Body of pancreas (tissue), 4 donors: ENCODE data around the gene LARP4B. TPM values are rescaled to one million over a fixed set of nuclear protein-coding genes. Genes with fewer than 3 reads are reported as not detected.

Experiments used
- ATAC-seq: fragments of 150-250 bp; one replicate; pipeline ENCODE4 v1.9.1; 2016
- DNase-seq, 4 donors: peaks; one replicate each; pipeline ENCODE4 v3.0.0-alpha.2; 2019
- H3K27ac ChIP-seq, 4 donors: fragments of 200-600 bp; sonication (generic); 1 replicate in 3 of 4; 2 replicates in 1 of 4; pipeline versions ENCODE4 v1.5.1 to v1.6.1; 2016 to 2019; ENCODE audit warnings: mild to moderate bottlenecking in 1 of 4, mixed read lengths in 1 of 4, moderate library complexity in 1 of 4
- H3K27me3 ChIP-seq, 2 donors: fragments of 200-600 bp; sonication (generic); one replicate each; pipeline ENCODE4 v1.6.0; 2016; ENCODE audit warnings: mild to moderate bottlenecking in 1 of 2
- H3K36me3 ChIP-seq, 2 donors: fragments of 200-600 bp; sonication (generic); replicated peaks in 1 of 2; 2 replicates each; pipeline ENCODE4 v1.5.1; 2016; ENCODE audit warnings: low read depth in 2 of 2; ENCODE audit not compliant: insufficient read depth in 1 of 2
- H3K4me1 ChIP-seq: fragments of 200-600 bp; sonication (generic); one replicate; pipeline ENCODE4 v1.6.0; 2016
- H3K4me3 ChIP-seq, 2 donors: fragments of 200-600 bp; sonication (generic); 1 replicate in 1 of 2; 2 replicates in 1 of 2; pipeline ENCODE4 v1.5.1; 2016 to 2019
- H3K9me3 ChIP-seq, 3 donors: fragments of 200-600 bp; sonication (generic); 1 replicate in 2 of 3; 2 replicates in 1 of 3; pipeline ENCODE4 v1.5.1; 2016
- POLR2A ChIP-seq, 3 donors: fragments of 450-650 bp; IDR thresholded peaks; one replicate each; pipeline ENCODE4 v1.6.1; 2016; ENCODE audit warnings: antibody characterized with exemption in 3 of 3, mild to moderate bottlenecking in 2 of 3
- WGBS, 2 donors: methylation state at CpG; one replicate each; pipeline ENCODE4 v1.1.5; 2017; 5-methylcytosine and 5-hydroxymethylcytosine counted together
- intact Hi-C: fragments of 100-400 bp; cut with DNase I; formaldehyde crosslinking; loops from one replicate; pipeline ENCODE4 v1.15.1; 2023
- total RNA-seq, 2 donors: library from RNA; depleted of rRNA; stranded (reverse); fragments of >200 nt; gene quantifications; one replicate each; pipeline ENCODE4 v1.1.0, GENCODE V29; 2016
- TF ChIP-seq, protein P1 (sequence below), 7 experiments: fragments of 450-650 bp in 4 of 7; fragments of 200-600 bp in 3 of 7; sonication (generic) in 3 of 7; IDR thresholded peaks; one replicate each; pipeline ENCODE4 v1.5.1; 2016 to 2019; ENCODE audit warnings: antibody characterized with exemption in 7 of 7

Gene LARP4B
- total RNA-seq, 2 donors from 2014 or later, result 41.0 to 61.6 TPM

DNA sequence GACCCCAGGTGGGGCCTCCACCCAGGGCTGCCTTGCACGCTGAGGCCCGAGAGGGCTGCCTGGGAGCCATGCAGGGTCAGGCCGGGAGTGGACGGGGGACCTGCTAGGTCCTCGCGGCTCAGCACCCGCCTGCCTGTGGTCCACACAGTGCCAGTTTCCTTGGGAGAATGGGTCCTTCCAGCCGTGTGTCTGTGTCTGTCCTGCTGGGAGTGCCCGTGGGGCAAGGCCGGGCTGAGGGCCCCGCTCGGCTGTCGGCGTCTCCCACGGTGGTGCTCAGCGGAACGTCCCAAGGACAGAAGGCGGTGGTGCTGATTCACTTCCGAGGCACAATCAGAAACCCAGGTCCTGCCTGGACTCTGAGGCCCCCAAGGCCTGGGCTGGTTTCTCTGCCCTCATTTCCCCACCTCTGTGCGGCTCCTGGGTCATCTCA is 33.5 kb upstream of the LARP4B start:
- Histone ChIP-seq H3K4me3 (no peak overlapping the region), H3K27me3 (no peaks in the 10 kb centered on the region), H3K27ac (no peak overlapping the region)

DNA sequence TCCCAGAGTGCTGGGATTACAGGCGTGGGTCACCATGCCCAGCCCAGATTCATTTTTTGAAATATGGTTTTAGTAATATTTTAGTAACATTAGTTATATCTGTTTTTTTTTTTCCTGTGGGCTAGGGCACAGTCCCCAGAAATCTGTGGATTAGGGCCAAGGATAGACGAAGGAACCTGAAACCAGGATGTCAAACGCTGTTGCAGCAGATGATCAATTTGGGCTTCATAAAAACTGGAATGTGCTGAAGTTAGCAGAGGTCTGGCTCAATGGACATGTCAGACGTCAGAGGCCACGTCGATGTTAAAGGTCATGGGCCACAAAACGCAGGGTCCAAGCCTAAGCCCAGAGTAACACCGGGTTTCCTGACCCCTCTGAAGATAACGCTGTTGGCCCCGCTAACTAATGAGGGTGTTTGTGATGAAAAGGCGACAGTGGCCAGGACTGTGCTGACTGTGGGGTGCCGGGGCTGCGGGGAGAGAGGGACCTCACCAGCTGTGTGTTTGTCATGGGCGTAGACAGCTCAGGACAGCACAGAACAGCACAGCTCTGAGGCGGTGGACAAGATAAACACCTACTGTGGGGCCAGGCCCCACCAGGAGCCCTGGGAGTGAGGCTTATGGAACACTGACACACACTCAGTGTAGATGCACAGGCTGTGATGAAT is 32.9 kb upstream of the LARP4B start:
- TF ChIP-seq POLR2A (IDR thresholded peaks at IDR 0.05), result no peak
- TF ChIP-seq, protein P1, sequence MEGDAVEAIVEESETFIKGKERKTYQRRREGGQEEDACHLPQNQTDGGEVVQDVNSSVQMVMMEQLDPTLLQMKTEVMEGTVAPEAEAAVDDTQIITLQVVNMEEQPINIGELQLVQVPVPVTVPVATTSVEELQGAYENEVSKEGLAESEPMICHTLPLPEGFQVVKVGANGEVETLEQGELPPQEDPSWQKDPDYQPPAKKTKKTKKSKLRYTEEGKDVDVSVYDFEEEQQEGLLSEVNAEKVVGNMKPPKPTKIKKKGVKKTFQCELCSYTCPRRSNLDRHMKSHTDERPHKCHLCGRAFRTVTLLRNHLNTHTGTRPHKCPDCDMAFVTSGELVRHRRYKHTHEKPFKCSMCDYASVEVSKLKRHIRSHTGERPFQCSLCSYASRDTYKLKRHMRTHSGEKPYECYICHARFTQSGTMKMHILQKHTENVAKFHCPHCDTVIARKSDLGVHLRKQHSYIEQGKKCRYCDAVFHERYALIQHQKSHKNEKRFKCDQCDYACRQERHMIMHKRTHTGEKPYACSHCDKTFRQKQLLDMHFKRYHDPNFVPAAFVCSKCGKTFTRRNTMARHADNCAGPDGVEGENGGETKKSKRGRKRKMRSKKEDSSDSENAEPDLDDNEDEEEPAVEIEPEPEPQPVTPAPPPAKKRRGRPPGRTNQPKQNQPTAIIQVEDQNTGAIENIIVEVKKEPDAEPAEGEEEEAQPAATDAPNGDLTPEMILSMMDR (IDR thresholded peaks at IDR 0.05), result no peak
- Histone ChIP-seq H3K27ac (no peak overlapping the region), H3K36me3 (no peaks in the 10 kb centered on the region), H3K9me3 (no peaks in the 10 kb centered on the region), H3K4me3 (no peak overlapping the region), H3K4me1 (no peaks in the 10 kb centered on the region), H3K27me3 (no peaks in the 10 kb centered on the region)
- ATAC-seq, result no peak
- no peak for DNase-seq
- 66 to 69% methylated on average over 15 of the region's 15 CpGs for WGBS, 2 donors
- intact Hi-C loops, result no loop called here

More for the DNA sequence above, 33.5 kb upstream of the LARP4B start:
- WGBS, 2 donors, result 89 to 93% methylated on average over 8 to 20 of the region's 20 CpGs
- intact Hi-C loops, result no loop called here
- peaks cover 5% of the 10 kb centered on the region for H3K4me1 ChIP-seq
- H3K9me3 ChIP-seq, result no peaks in the 10 kb centered on the region
- no peaks in the 10 kb centered on the region for H3K36me3 ChIP-seq
- ATAC-seq (no peak), DNase-seq (no peak)
- TF ChIP-seq, protein P1 (IDR thresholded peaks at IDR 0.05), result no peak
- no peak for TF ChIP-seq POLR2A (IDR thresholded peaks at IDR 0.05)

DNA sequence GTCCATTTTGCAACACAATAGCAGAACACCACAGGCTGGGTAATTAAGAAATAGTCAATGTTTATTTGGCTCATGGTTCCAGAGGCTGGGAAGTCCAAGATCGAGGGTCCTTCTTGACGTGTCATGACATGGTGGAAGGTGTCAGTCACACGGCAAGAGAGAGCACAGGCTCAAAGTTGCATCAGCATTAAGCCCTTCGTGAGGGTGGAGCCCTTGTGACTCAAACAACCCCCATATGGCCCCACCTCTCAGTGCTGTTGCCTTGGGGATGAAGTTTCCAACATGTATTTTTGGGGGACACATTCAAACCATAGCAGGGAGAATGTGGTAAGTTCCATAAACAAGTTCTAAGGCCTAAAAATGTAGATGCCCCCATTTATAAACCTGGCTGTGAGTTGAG is 32.1 kb upstream of the LARP4B start:
- no peaks in the 10 kb centered on the region for H3K36me3 ChIP-seq
- H3K4me3 ChIP-seq, result no peak overlapping the region
- no peaks in the 10 kb centered on the region for H3K4me1 ChIP-seq
- no peaks in the 10 kb centered on the region for H3K27me3 ChIP-seq
- ATAC-seq (no peak), DNase-seq (no peak)
- intact Hi-C loops, result no loop called here
- no peak for TF ChIP-seq POLR2A (IDR thresholded peaks at IDR 0.05)
- TF ChIP-seq, protein P1 (IDR thresholded peaks at IDR 0.05), result no peak
- no peak overlapping the region for H3K27ac ChIP-seq
- no peaks in the 10 kb centered on the region for H3K9me3 ChIP-seq
- WGBS, 2 donors, result 90 to 93% methylated on average over 4 of the region's 4 CpGs

DNA sequence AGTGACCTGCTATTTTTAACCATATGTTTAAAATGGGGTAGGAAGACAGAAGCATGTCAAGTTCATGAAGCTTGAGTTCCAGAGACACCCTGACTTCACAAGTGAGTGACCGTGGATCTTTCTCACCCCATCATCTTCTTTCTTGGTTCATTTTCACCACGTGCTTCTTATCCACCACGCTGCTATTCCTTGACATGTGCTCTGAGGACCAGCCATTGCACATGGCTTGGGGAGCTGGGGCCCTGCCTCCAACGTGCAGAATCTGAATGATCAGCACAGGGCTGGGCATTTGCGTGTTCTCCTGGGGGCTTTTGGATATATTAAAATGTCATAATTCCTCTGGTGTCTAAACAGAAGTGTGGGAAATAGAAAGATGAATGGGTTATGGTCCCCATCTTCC is 31.7 kb upstream of the LARP4B start:
- DNase-seq, result no peak
- no peaks in the 10 kb centered on the region for H3K4me1 ChIP-seq
- H3K27me3 ChIP-seq, result no peaks in the 10 kb centered on the region
- H3K27ac ChIP-seq, result no peak overlapping the region
- H3K4me3 ChIP-seq, result no peak overlapping the region
- ATAC-seq, result no peak
- WGBS, 2 donors, result 83 to 84% methylated on average over 5 of the region's 5 CpGs
- no peaks in the 10 kb centered on the region for H3K36me3 ChIP-seq
- intact Hi-C loops, result no loop called here
- TF ChIP-seq, protein P1 (IDR thresholded peaks at IDR 0.05), result no peak
- TF ChIP-seq POLR2A (IDR thresholded peaks at IDR 0.05), result no peak
- H3K9me3 ChIP-seq, result no peaks in the 10 kb centered on the region

DNA sequence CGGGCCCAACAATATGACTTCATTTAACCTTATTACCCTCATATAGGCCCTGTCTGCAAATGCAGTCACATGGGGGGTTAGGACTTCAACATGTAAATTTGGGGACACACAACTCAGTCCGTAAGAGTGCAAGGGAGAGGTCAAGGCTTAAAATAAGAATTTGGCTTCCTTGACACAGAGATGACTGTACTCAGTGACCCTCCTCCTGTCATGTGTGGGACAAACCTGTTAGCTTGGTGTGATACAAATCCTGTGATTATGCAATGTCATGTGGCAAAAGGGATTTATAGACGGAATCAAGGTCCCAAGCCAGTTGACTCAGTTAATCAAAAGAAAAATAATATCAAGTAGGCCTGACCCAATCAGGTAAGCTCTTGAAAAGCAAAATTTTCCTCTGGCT is 30.8 kb upstream of the LARP4B start:
- no peak overlapping the region for H3K4me3 ChIP-seq
- H3K36me3 ChIP-seq, result no peaks in the 10 kb centered on the region
- no peak overlapping the region for H3K27ac ChIP-seq
- H3K4me1 ChIP-seq, result no peaks in the 10 kb centered on the region
- intact Hi-C loops, result no loop called here
- no peak for ATAC-seq
- no peak for DNase-seq
- H3K27me3 ChIP-seq, result no peaks in the 10 kb centered on the region
- H3K9me3 ChIP-seq, result no peaks in the 10 kb centered on the region
- TF ChIP-seq POLR2A (IDR thresholded peaks at IDR 0.05), result no peak
- WGBS, 2 donors, result 82 to 85% methylated on average over 3 of the region's 3 CpGs
